ENCODE data around the gene ZSCAN1.

GRCh38 chr19:58009301-58009665 is 24.5 kb upstream of the ZSCAN1 start:
- no peak for TF ChIP-seq CTCF (IDR thresholded peaks at IDR 0.05)
- TF ChIP-seq POLR2A (IDR thresholded peaks at IDR 0.05; ENCODE audit: low read depth), result no peak
- no peak for TF ChIP-seq EP300 (IDR thresholded peaks at IDR 0.05)
- TF ChIP-seq POLR2AphosphoS5 (IDR thresholded peaks at IDR 0.05), result no peak
